ENCODE data around the gene RYR1.

RYR1 gene

DNA sequence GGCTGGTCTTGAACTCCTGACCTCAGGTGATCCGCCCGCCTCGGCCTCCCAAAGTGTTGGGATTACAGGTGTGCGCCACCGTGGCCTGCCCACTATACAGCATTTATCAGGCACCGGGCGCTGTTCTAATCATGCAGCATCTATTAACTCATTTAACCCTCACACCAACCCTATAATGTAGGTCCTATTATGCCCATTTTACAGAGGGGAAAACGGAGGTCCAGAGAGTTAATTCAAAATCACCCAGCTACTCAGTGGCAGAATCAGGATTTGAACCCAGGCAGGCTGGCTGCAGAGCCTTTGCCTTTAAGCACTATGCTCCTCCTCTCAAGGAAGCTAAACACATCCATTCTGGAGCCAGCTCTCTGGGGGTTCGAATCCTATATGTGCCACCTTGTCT, 130.0 kb downstream of the RYR1 start:
- TF ChIP-seq CTCF (IDR thresholded peaks at IDR 0.05) = no peak
- Histone ChIP-seq H3K27me3 (peaks cover 59% of the 10 kb centered on the region), H3K9me3 (no peaks in the 10 kb centered on the region)

DNA sequence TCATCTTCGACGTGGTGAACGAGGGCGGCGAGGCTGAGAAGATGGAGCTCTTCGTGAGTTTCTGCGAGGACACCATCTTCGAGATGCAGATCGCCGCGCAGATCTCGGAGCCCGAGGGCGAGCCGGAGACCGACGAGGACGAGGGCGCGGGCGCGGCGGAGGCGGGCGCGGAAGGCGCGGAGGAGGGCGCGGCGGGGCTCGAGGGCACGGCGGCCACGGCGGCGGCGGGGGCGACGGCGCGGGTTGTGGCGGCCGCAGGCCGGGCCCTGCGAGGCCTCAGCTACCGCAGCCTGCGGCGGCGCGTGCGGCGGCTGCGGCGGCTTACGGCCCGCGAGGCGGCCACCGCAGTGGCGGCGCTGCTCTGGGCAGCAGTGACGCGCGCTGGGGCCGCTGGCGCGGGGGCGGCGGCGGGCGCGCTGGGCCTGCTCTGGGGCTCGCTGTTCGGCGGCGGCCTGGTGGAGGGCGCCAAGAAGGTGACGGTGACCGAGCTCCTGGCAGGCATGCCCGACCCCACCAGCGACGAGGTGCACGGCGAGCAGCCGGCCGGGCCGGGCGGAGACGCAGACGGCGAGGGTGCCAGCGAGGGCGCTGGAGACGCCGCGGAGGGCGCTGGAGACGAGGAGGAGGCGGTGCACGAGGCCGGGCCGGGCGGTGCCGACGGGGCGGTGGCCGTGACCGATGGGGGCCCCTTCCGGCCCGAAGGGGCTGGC, 131.6 kb downstream of the RYR1 start:
- Histone ChIP-seq H3K9me3 (no peaks in the 10 kb centered on the region), H3K4me1 (ENCODE audit: control insufficient read depth in 1 of 2, insufficient read depth in 1 of 2, low read depth in 1 of 2, low read length in 1 of 2) (no peaks in the 10 kb centered on the region), H3K36me3 (no peaks in the 10 kb centered on the region), H3K27me3 (peaks cover 59% of the 10 kb centered on the region), H3K27ac (no peak overlapping the region), H3K4me3 (ENCODE audit: low read depth in 1 of 2, low read length in 1 of 2) (no peak overlapping the region)
- TF ChIP-seq CTCF (IDR thresholded peaks at IDR 0.05) = no peak

More for the DNA sequence above, 130.0 kb downstream of the RYR1 start:
- Histone ChIP-seq H3K27ac (no peak overlapping the region), H3K4me3 (ENCODE audit: low read depth in 1 of 2, low read length in 1 of 2) (no peak overlapping the region), H3K4me1 (ENCODE audit: control insufficient read depth in 1 of 2, insufficient read depth in 1 of 2, low read depth in 1 of 2, low read length in 1 of 2) (no peaks in the 10 kb centered on the region), H3K36me3 (no peaks in the 10 kb centered on the region)

DNA sequence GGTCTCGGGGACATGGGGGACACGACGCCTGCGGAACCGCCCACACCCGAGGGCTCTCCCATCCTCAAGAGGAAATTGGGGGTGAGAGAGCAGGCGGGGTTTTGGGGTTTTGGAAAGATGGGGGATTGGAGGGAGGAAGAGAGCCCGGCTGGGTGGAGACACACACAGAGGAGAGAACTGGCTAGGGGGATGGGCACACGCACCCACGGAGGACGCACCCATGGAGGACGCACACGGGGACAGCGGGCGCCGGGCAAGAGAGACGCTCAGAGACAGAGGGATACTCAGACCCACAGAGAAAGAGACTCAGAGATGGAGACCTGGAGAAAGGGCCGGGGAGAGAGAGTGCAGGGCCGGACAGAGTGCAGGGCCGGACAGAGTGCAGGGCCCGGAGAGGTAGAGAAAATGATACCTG, 132.2 kb downstream of the RYR1 start:
- H3K27me3 ChIP-seq = peaks cover 59% of the 10 kb centered on the region
- no peak for TF ChIP-seq CTCF (IDR thresholded peaks at IDR 0.05)
- no peaks in the 10 kb centered on the region for H3K4me1 ChIP-seq (ENCODE audit: control insufficient read depth in 1 of 2, insufficient read depth in 1 of 2, low read depth in 1 of 2, low read length in 1 of 2)
- no peaks in the 10 kb centered on the region for H3K36me3 ChIP-seq
- H3K27ac ChIP-seq = no peak overlapping the region
- no peak overlapping the region for H3K4me3 ChIP-seq (ENCODE audit: low read depth in 1 of 2, low read length in 1 of 2)
- H3K9me3 ChIP-seq = no peaks in the 10 kb centered on the region

DNA sequence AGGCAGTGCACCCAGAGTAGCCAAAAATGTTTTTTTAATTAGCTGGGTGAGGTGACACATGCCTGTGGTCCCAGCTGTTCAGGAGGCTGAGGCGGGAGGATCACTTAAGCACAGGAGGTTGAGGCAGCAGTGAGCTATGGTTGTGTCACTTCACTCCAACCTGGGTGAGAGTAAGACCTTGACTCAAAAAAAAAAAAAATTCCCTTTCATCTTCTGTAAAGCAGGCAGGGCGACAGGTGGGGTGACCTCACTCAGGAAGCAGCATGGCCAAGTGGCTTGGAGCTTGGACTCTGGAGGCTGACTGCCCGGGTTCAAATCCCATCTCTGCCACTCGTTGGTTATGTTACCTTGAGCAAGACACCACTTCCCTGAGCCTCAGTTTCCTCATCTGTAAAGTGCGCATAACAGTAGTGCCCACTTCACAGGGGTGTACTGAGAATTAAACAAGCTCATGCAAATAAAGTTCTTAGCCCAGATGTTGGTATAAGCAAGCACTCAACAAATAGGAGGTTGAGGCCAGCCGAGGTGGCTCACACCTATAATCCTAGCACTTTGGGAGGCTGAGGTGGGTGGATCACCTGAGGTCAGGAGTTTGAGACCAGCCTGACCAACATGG, 136.0 kb downstream of the RYR1 start:
- Histone ChIP-seq H3K36me3 (no peaks in the 10 kb centered on the region), H3K27me3 (peaks cover 36% of the 10 kb centered on the region), H3K4me1 (ENCODE audit: control insufficient read depth in 1 of 2, insufficient read depth in 1 of 2, low read depth in 1 of 2, low read length in 1 of 2) (no peaks in the 10 kb centered on the region), H3K9me3 (no peaks in the 10 kb centered on the region), H3K27ac (no peak overlapping the region), H3K4me3 (ENCODE audit: low read depth in 1 of 2, low read length in 1 of 2) (no peak overlapping the region)
- TF ChIP-seq CTCF (IDR thresholded peaks at IDR 0.05) = no peak

- no peaks in the 10 kb centered on the region for H3K4me1 ChIP-seq (ENCODE audit: control insufficient read depth in 1 of 2, insufficient read depth in 1 of 2, low read depth in 1 of 2, low read length in 1 of 2)
- no peaks in the 10 kb centered on the region for H3K9me3 ChIP-seq
- no peak overlapping the region for H3K4me3 ChIP-seq (ENCODE audit: low read depth in 1 of 2, low read length in 1 of 2)
- no peak overlapping the region for H3K27ac ChIP-seq
- H3K36me3 ChIP-seq = no peaks in the 10 kb centered on the region
- no peak for TF ChIP-seq CTCF (IDR thresholded peaks at IDR 0.05)
- H3K27me3 ChIP-seq = peaks cover 15% of the 10 kb centered on the region
Observed at GRCh38 chr19:38571682-38572081, 138.2 kb downstream of the RYR1 start.

Data from neutrophil (primary cell).